Stromal cell of bone marrow (primary cell): ENCODE data around the gene NAALADL2.
"Not testable (repeated sequence)": the region's sequence is repeated elsewhere in the genome, so short reads cannot be mapped to it uniquely, and the experiment has no call there.

ENCODE experiments used
- DNase-seq: peaks from one replicate; pipeline ENCODE4 v3.0.0-alpha.2; 2012; ENCODE audit warnings: low read depth

NAALADL2 gene

GRCh38 chr3:175591375-175591774 lies 732.2 kb downstream of the NAALADL2 start:
- no peak for DNase-seq

- no peak for DNase-seq
Observed at GRCh38 chr3:175593331-175593730, 734.2 kb downstream of the NAALADL2 start.

DNA sequence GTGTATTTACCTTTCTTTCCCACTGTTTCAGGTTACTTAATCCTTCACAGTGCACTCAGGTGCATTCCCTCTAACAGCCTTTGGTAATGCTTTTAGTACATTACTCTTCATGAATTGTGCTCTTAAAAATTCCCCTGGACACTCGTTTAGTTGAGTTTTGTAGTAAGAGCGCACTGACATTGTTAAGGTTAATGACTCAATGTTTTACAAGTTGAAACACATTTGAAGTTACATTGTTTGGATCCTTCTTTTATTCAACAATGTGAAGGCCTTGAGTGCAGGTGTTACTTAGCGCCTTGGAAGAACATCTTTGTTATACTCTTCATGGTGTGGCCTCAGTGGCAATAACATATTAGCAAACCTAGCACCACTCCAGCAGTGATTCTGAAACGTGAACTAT lies 739.6 kb downstream of the NAALADL2 start:
- no peak for DNase-seq

- peak; percentile 2 for DNase-seq
Observed at GRCh38 chr3:175601521-175601920, 742.4 kb downstream of the NAALADL2 start.

GRCh38 chr3:175605851-175606250 lies 746.7 kb downstream of the NAALADL2 start:
- DNase-seq: peak; percentile 2

DNA sequence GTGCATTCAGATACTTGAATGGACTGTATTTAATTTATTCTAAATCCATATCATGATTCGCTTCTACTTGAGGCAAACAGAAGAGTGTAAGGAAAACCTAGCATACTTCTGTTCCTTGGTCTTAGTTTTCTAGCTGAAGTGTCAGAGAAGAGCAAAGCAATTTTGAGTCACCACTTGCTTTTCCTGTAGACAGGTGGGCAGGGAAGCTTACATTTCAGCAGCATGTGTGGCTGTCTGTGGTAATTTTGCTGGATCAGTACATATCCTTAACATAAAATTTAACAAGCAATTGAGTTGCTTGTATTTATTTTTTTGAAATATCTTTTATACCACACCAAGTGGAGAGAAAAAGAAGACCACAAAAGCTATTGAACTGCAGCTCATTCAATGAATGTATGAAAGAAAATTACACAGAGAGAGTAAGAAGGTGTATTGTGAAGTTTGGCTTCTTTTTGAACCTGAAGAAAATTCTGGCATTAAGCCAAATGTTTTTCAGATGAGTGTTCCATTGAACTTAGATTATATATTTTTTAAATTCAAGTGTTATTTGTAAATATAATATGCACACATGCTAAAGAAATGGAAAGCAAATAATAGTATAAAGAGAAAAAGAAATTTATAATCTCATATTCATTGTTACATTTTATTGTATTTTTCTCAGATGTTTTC lies 747.6 kb downstream of the NAALADL2 start:
- DNase-seq: no peak

- no peak for DNase-seq
Observed at GRCh38 chr3:175608356-175608755, 749.2 kb downstream of the NAALADL2 start.

- no peak for DNase-seq
Observed at GRCh38 chr3:175608911-175609310, 749.8 kb downstream of the NAALADL2 start.

DNA sequence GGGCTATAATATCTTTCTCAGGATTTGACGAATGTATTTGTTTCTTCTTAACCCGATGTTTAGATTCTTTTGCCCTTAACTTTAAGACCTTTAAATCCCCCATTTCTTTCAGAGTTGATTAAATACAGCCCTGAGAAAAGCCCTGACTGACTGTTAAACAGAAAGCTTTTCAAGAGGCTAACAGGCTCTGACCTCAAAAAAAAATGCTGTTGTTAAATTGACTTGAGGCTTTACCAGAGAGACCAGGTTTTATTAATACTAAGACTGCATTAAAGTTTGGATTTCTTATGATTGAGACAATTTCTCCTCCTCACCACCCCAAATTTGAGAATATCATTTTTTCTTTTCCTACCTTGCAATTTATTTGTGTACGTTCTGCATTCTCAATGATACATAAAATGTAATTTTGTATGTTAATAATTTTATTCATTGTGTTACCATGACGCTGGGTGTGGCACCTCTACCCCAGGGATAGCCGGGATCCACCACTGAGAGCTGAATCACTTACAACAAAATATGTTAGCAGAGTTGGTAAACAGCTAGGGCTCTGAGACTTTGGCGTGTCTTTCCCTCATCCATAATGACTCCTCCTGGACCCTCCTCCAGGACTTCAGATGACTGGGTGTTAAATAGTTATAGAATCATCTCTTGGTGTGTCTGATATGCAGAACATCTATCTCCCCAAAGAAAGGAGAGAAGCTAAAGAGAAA lies 753.5 kb downstream of the NAALADL2 start:
- peak; percentile 1 for DNase-seq

- not testable (repeated sequence) for DNase-seq
Observed at GRCh38 chr3:175614107-175614506, 755.0 kb downstream of the NAALADL2 start.

DNA sequence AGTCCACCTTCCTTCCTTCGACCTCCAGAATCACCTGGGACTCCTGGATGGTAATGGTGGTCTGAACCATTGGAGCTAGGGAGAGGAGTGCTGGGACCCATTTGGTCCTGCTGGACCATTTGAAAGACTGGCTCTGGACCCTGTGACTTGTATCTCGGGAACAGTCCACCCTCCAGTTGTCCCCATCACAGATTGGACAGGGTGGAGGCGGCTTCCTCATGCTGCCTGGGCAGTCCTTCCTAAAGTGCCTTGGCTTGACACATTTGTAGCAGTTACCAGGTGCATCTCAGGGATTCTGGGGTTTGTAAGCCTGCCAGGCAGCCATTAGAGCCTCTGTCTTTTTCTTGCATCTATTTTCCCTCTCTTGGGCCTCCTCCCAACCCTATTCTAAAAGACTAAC lies 758.1 kb downstream of the NAALADL2 start:
- DNase-seq: no peak

DNA sequence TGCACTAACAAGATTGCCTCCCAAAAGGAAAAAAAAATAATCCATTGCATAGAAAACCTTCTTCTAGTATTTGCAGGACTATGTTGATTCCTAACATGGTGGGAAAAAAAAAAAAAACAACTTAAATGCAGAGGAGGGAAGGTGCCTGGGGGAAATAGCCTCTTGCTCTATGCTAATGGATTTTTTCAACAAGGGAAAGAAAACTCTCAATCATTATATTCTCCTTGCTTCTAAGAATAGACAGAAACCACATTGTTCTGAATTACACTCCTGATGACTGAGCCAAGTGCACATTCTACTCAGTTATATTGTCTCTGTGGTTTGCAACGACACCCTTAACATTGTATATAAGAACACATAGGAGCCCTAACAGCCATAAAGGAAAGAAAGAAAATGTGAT lies 760.2 kb downstream of the NAALADL2 start:
- no peak for DNase-seq

- DNase-seq: no peak
Observed at GRCh38 chr3:175620093-175620492, 761.0 kb downstream of the NAALADL2 start.

- DNase-seq: no peak
Observed at GRCh38 chr3:175620532-175620931, 761.4 kb downstream of the NAALADL2 start.

DNA sequence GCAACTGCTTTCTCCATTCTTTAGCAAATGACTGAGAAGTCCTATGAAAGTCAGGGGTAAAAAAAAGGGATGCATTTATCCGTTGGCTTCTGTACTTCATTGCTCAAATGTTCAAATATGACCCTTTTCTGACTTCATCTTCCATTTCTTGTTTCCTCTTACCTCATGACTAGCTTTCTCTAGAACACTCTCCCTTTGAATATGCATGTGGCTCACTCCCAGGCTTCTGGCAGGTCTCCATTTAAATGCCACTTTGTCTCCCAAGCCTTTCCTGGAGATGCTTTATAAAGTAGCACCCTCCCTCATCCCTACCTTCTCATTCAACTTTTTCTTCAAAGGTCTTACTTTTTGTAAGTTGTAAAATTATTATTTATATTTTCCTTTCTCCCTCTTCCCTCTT lies 781.8 kb downstream of the NAALADL2 start:
- DNase-seq: no peak

DNA sequence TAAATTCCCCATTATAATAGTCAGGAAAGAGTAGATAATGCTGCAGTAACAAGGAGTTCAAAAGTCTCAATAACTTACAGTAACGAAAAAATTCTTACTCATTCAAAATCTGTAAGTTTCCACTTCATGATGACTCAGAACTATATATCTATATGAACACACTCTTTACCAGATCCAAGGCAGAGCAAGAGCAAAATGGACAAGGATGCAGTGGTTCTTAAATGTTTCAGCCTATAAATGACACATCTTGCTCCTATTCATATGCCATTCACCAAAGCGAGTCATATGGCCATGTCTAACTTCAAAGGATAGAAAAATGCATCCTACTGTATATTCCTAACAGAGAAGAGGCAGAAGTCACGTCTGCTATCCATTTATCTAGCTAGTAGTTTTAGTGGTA lies 787.7 kb downstream of the NAALADL2 start:
- no peak for DNase-seq

GRCh38 chr3:175648899-175649298 lies 789.8 kb downstream of the NAALADL2 start:
- DNase-seq: no peak

DNA sequence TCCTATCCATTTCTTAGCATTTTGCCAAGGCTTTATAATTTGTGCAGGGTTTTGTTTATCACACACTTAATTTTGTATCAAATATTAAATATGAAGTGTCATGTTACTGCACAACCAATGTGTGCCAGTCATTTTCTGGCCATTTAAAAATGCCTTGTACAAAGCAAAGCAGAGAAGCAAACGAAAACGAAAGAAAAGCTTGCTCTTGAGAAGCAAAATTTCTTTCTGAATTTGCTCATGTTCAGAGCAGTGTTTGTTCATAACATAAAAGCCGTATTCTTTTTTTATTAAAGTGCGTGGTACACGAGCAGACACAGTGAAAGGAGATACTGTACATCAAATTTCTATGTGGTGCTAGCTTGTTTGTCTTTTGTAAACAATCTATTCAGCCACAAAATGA lies 792.6 kb downstream of the NAALADL2 start:
- peak; percentile 5 for DNase-seq

DNA sequence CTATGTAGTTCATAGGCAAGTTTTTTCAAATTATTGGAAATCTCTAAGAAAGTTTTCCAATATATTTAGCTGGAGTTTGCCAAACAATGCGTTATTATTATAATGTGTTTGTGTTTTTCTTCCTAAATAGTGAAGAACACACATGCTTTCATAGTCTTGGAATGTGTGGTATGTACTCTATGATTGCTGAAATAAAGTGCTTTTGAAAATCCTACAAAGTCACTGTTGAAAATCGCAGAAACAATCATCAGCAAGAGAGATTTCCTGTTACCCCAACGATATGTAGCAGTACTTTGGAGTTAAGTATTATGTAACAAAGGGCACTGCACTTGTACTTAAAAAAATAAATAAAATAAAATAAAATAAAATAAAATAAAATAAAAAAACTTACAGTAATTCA lies 796.2 kb downstream of the NAALADL2 start:
- DNase-seq: no peak

GRCh38 chr3:175656461-175656860 lies 797.3 kb downstream of the NAALADL2 start:
- no peak for DNase-seq

- no peak for DNase-seq
Observed at GRCh38 chr3:175659670-175660350, 800.7 kb downstream of the NAALADL2 start.

DNA sequence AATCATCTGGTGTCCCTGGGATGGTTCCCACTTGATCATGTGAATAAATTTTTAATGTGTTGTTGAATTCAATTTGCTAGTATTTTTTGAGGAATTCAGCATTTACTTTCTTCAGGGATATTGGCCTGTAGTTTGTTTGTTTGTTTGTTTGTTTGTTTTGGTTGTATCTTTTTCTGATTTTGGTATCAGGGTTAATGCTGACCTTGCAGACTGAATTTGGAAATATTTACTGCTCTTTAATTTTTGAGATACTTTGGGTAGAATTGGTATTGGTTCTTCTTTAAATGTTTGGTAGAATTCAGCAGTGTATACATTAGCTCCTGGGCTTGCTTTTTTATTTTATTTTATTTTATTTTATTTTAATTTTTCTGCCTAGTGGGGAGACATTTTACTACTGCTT lies 803.7 kb downstream of the NAALADL2 start:
- no peak for DNase-seq

GRCh38 chr3:175664911-175665310 lies 805.8 kb downstream of the NAALADL2 start:
- DNase-seq: no peak
